Adrenal gland (tissue), 12 donors: ENCODE results near the gene DCBLD1. TPM values are rescaled to one million over a fixed set of nuclear protein-coding genes. Genes with fewer than 3 reads are reported as not detected.
"Not testable (repeated sequence)": the region's sequence is repeated elsewhere in the genome, so short reads cannot be mapped to it uniquely, and the experiment has no call there.

Source experiments
- DNase-seq, 7 donors: peaks; one replicate each; pipeline ENCODE4 v3.0.0-alpha.2; 2019 to 2020
- H3K27ac ChIP-seq, 5 donors: fragments of 200-600 bp; sonication (generic) in 4 of 5; 1 replicate in 3 of 5; 2 replicates in 2 of 5; pipeline versions ENCODE4 v1.5.1 to v1.8.0; 2016 to 2020; ENCODE audit warnings: mild to moderate bottlenecking in 1 of 5
- H3K27me3 ChIP-seq: fragments of 200-600 bp; 2 replicates; pipeline ENCODE4 v1.8.0; 2021
- H3K36me3 ChIP-seq, 2 donors: fragments of 200-600 bp; replicated peaks in 1 of 2; 1 replicate in 1 of 2; 2 replicates in 1 of 2; pipeline versions ENCODE4 v1.5.1 to v1.8.0; 2018 to 2022
- H3K4me1 ChIP-seq, 2 donors: fragments of 200-600 bp; replicated peaks in 1 of 2; 1 replicate in 1 of 2; 2 replicates in 1 of 2; pipeline versions ENCODE4 v1.5.1 to v1.8.0; 2018 to 2021
- H3K4me3 ChIP-seq, 4 donors: fragments of 200-600 bp; sonication (generic) in 3 of 4; one replicate each; pipeline ENCODE4 v1.5.1; 2016 to 2018
- H3K9me3 ChIP-seq, 3 donors: fragments of 200-600 bp; sonication (generic) in 1 of 3; replicated peaks in 1 of 3; 1 replicate in 2 of 3; 2 replicates in 1 of 3; pipeline versions ENCODE4 v1.5.1 to v1.8.0; 2016 to 2021
- POLR2A ChIP-seq, 2 donors: fragments of 450-650 bp; IDR thresholded peaks; one replicate each; pipeline ENCODE4 v1.6.1; 2017; ENCODE audit warnings: antibody characterized with exemption in 2 of 2, mild to moderate bottlenecking in 2 of 2, moderate library complexity in 1 of 2
- WGBS, 4 donors: extraction: QIAGEN DNeasy Blood & Tissue Kit in 2 of 4; methylation state at CpG; one replicate each; pipeline versions ENCODE4 v1.1.5 to v1.1.7; 2013 to 2017; 5-methylcytosine and 5-hydroxymethylcytosine counted together
- intact Hi-C, 2 donors: fragments of 100-400 bp; cut with DNase I; formaldehyde crosslinking; loops; one replicate each; pipeline versions ENCODE4 v1.14.1 to v1.15.0; 2022 to 2023
- polyA plus RNA-seq, 3 donors: library from polyadenylated mRNA; stranded (reverse); fragments of 200-250 nt in 2 of 3; fragments of 350-450 nt in 1 of 3; fragmentation: Illumina TruSeq in 1 of 3; extraction: RNeasy Lipid Tissue Mini Kit (QIAGEN cat#74804) in 1 of 3; gene quantifications; one replicate each; pipeline ENCODE4 v1.2.3, GENCODE V29; 2013 to 2014
- total RNA-seq, 9 donors: library from RNA; depleted of rRNA in 4 of 9; stranded (reverse); fragments of >200 nt in 4 of 9; fragments of 120-200 nt in 1 of 9; fragmentation: NEBNext Ultra II Directional in 1 of 9; extraction: Animal tissue kit (Norgen Biotek cat#: 25700) in 1 of 9; gene quantifications; one replicate each; pipeline versions ENCODE4 v1.1.0 to v1.2.4, GENCODE V29; 2013 to 2023
- TF ChIP-seq, protein P1 (sequence below), 6 experiments: fragments of 450-650 bp in 4 of 6; fragments of 200-600 bp in 2 of 6; sonication (generic) in 1 of 6; IDR thresholded peaks; 1 replicate in 5 of 6; 2 replicates in 1 of 6; pipeline versions ENCODE4 v1.5.1 to v1.8.0; 2016 to 2021; ENCODE audit warnings: antibody characterized with exemption in 6 of 6, mild to moderate bottlenecking in 2 of 6, moderate library complexity in 1 of 6
- donor health status: healthy with polysubstance abuse.
- donor health status: Bipolar disorder and iron deficiency.
- donor health status: DM: yes; HTN: yes; CAD: no.
- donor health status: DM: no; HTN: no; CAD: no.
- donor health status: DM: no; HTN: no; CAD: no.
- donor health status: DM: yes; HTN: yes; CAD: no.

Gene DCBLD1
- total and polyA plus RNA-seq, 12 donors: 4.2 to 17.1 (median 6.6) TPM

DNA sequence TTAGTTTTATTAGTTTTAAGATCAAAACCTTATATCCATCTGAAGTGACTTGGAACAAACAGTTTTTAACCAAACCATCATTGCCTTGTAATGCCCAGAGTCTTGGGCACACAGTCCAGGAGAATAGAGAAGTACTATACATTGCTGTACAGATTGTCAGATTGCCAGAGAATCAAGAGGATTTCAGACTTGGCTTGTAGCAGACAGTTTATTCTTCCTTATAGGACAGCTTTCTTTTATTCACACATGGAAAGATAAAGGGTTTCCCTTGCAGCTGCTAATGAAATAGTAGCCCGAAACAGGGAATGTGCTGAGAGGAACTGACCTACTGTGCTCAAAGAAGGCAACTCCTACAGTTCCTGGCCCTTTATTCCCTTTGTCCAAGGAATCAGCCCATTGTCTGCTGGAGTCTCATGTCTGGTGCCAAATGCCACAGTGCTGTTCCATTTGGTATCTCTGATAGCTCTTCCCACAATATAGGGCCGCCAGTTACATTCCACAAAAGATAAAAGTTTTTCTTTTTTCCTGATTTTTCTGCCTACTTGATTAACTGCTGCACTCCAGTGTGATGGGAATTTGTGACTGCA, 30.6 kb downstream of the DCBLD1 start:
- TF ChIP-seq, protein P1, sequence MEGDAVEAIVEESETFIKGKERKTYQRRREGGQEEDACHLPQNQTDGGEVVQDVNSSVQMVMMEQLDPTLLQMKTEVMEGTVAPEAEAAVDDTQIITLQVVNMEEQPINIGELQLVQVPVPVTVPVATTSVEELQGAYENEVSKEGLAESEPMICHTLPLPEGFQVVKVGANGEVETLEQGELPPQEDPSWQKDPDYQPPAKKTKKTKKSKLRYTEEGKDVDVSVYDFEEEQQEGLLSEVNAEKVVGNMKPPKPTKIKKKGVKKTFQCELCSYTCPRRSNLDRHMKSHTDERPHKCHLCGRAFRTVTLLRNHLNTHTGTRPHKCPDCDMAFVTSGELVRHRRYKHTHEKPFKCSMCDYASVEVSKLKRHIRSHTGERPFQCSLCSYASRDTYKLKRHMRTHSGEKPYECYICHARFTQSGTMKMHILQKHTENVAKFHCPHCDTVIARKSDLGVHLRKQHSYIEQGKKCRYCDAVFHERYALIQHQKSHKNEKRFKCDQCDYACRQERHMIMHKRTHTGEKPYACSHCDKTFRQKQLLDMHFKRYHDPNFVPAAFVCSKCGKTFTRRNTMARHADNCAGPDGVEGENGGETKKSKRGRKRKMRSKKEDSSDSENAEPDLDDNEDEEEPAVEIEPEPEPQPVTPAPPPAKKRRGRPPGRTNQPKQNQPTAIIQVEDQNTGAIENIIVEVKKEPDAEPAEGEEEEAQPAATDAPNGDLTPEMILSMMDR (IDR thresholded peaks at IDR 0.05): no peak
- TF ChIP-seq POLR2A (IDR thresholded peaks at IDR 0.05): no peak
- H3K9me3 ChIP-seq: no peaks in the 10 kb centered on the region

DNA sequence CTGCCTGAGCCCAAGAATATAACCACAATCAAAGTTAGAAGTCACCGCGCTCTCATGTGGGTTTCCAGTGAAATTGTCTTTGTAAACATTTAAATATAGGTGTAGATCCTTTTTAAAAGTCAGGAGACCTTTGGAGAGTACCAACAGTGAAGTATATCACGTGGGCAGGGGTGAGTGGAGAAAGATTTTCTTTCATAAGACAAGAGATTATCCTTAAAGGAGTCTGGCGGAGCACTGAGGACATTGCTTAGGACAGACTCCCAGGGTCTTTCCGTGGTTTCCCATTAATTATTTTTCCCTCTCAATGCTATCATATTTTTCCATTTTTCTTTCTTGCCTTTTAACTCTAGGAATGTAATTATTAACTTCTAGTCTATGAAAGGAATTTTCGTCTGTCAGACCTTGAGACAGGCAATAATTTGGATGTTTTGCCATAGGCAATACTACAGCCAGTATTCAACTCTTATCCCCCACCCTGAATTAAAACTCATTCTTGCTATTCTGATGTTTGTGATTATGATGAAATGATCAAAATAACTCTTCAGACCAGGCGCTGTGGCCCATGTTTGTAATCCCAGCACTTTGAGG, 31.4 kb downstream of the DCBLD1 start:
- intact Hi-C loops: no loop called here
- H3K9me3 ChIP-seq: no peaks in the 10 kb centered on the region
- TF ChIP-seq, protein P1 (IDR thresholded peaks at IDR 0.05): no peak
- TF ChIP-seq POLR2A (IDR thresholded peaks at IDR 0.05): no peak
- no peak overlapping the region for H3K4me3 ChIP-seq
- 88 to 93% (median 89%) methylated on average over 7 of the region's 7 CpGs for WGBS, 4 donors
- no peaks in the 10 kb centered on the region for H3K36me3 ChIP-seq
- DNase-seq: no peak
- no peaks in the 10 kb centered on the region for H3K27me3 ChIP-seq
- H3K27ac ChIP-seq: no peak overlapping the region
- H3K4me1 ChIP-seq: no peaks in the 10 kb centered on the region

More for the DNA sequence above, 30.6 kb downstream of the DCBLD1 start:
- H3K4me1 ChIP-seq: no peaks in the 10 kb centered on the region
- DNase-seq: no peak
- WGBS, 4 donors: 45 to 98% (median 70%) methylated on average over 2 of the region's 2 CpGs
- no peaks in the 10 kb centered on the region for H3K36me3 ChIP-seq
- no peak overlapping the region for H3K4me3 ChIP-seq
- H3K27me3 ChIP-seq: no peaks in the 10 kb centered on the region
- no peak overlapping the region for H3K27ac ChIP-seq
- intact Hi-C loops: no loop called here

DNA sequence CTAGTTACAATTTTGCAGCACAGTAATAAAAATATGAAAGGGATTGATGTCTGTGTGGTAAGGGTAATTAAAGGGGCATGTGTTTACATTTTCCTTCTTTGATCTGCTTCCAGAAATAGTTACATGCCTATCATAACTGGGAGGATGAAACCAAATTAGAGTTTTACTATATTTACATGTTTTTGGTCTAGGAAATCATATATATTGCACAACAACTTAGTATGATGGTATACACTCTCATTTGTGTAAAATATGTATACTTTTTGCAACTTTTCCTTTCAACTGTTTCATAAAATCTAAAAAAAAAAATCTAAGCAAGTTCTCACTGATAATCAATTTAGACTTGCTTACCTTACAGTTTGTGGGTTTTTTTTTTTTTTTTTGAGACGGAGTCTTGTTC, 32.2 kb downstream of the DCBLD1 start:
- no peak for DNase-seq
- Histone ChIP-seq H3K27me3 (no peaks in the 10 kb centered on the region), H3K4me3 (no peak overlapping the region), H3K9me3 (no peaks in the 10 kb centered on the region), H3K27ac (no peak overlapping the region), H3K36me3 (no peaks in the 10 kb centered on the region), H3K4me1 (no peaks in the 10 kb centered on the region)
- intact Hi-C loops: no loop called here
- WGBS, 4 donors: 88 to 100% (median 93%) methylated on average over 1 of the region's 1 CpG
- TF ChIP-seq, protein P1 (IDR thresholded peaks at IDR 0.05): no peak
- TF ChIP-seq POLR2A (IDR thresholded peaks at IDR 0.05): no peak

DNA sequence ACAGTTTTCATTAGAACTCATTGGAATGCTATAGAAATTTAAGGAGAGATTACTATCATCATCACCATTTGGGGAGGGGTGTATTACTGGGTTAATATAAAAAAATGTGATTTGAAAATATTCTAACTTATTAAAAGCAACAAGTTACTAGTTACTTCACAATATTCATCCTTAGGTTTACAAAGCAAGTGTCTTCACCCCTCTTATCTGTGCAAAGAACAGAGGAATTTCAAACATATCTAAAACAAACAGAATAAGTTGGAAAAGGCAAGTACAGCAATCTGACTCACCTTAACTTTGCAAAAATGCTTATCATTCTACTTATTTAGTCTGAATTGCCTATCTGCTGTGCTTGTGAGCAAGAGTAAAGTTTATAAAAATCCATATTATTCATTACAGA, 32.9 kb downstream of the DCBLD1 start:
- H3K4me3 ChIP-seq: no peak overlapping the region
- H3K27me3 ChIP-seq: no peaks in the 10 kb centered on the region
- no peak overlapping the region for H3K27ac ChIP-seq
- H3K36me3 ChIP-seq: no peaks in the 10 kb centered on the region
- TF ChIP-seq, protein P1 (IDR thresholded peaks at IDR 0.05): no peak
- no peak for TF ChIP-seq POLR2A (IDR thresholded peaks at IDR 0.05)
- intact Hi-C loops: no loop called here
- H3K4me1 ChIP-seq: no peaks in the 10 kb centered on the region
- H3K9me3 ChIP-seq: no peaks in the 10 kb centered on the region
- no peak for DNase-seq

GRCh38 chr6:117517995-117518394, 35.5 kb downstream of the DCBLD1 start:
- H3K27me3 ChIP-seq, H3K36me3 ChIP-seq, DNase-seq, intact Hi-C loops, H3K4me1 ChIP-seq, H3K27ac ChIP-seq, H3K4me3 ChIP-seq, H3K9me3 ChIP-seq: not testable (repeated sequence)
- WGBS, 4 donors: 93 to 98% (median 94%) methylated on average over 5 of the region's 5 CpGs
